ENCODE results near the gene PNKP. TPM values are rescaled to one million over a fixed set of nuclear protein-coding genes. Genes with fewer than 3 reads are reported as not detected.
A peak's percentile ranks its signal among the peaks of the same experiment; 100 is the strongest.

Gene PNKP
- total and polyA plus RNA-seq, 9 of the 15 experiments (the other 6 are each of a cell fraction or from before 2014, with no cell fraction given) = 2.8 to 85.4 (median 25.3) TPM

DNA sequence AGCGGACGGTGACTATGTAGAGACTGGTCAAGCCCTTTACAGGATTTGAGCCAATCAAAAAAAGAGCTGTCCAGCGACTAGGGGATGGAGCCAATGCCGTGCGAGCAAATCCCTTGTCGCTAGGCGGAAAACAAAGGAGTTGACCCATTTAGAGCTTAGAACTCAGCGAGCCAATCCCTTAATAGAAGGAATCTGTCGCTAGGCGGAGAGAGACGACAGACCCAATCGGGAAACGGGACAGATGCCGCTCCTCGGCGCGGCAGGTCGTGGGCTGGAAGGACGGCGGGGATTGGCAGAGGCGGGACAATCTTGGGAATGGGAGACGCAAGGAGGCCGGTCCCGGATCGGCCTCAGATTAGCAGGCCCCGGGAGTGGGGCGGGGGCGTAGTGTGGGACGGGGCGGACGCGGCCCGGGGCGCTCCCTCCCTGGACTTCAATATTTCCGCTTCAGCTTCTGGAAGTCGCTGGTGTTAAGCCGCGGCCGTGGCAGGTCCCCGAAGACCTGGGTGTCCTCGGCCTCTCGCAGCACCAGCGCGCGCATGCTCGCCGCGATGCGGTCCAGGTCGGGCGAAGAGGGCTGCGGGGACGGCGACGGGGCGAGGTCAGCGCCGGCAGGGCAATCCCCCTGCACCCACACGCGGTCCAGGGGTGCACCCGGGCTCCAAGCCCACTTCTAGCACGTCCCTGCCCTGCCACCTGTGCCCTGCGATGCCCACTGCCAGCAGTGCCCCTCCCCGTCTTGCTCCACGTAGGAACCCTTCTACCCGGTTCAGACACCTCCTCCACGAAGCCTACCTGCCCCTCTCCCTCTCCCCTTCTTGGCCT, 2.3 kb upstream of the PNKP start (continued):
- TF ChIP-seq ASH1L (IDR thresholded peaks at IDR 0.05; ENCODE audit: borderline replicate concordance, low read depth, partially characterized antibody) (peak; percentile 96), PTBP1 (IDR thresholded peaks at IDR 0.05; ENCODE audit: low read depth, low read length) (no peak), ELF4 (CRISPR knock-in tag; IDR thresholded peaks at IDR 0.05) (0 out of 2 replicates have a peak, but pooled peaks have one; percentile 21), NUFIP1 (IDR thresholded peaks at IDR 0.05; ENCODE audit: partially characterized antibody) (no peak), ZFX (CRISPR knock-in tag; IDR thresholded peaks at IDR 0.05) (peak; percentile 82), CREM (IDR thresholded peaks at IDR 0.05; ENCODE audit: low read depth) (peak; percentile 90), ZFP36 (IDR thresholded peaks at IDR 0.05; ENCODE audit: low read depth, low read length, partially characterized antibody) (peak; percentile 96), L3MBTL2 (IDR thresholded peaks at IDR 0.05) (peak; percentile 87), SP2 (IDR thresholded peaks at IDR 0.05; ENCODE audit: extremely low read depth, low read depth, low read length, poor library complexity, severe bottlenecking) (peak; percentile 54), ZNF280B (CRISPR knock-in tag; IDR thresholded peaks at IDR 0.05) (no peak), HCFC1 (IDR thresholded peaks at IDR 0.05; ENCODE audit: low read depth, low read length) (peak; percentile 58), EZH2 (IDR thresholded peaks at IDR 0.05; ENCODE audit: borderline replicate concordance, low read depth, low read length) (no peak), SPI1 (IDR thresholded peaks at IDR 0.05; ENCODE audit: borderline replicate concordance, low read depth, low read length) (no peak), SOX6 (IDR thresholded peaks at IDR 0.05) (0 out of 2 replicates have a peak, but pooled peaks have one; percentile 17), HDAC3 (IDR thresholded peaks at IDR 0.05; ENCODE audit: borderline replicate concordance, partially characterized antibody) (no peak), BRCA1 (IDR thresholded peaks at IDR 0.05) (no peak), BRCA1 (CRISPR knock-in tag; IDR thresholded peaks at IDR 0.05) (no peak), SMARCA4 (IDR thresholded peaks at IDR 0.05) (no peak), SUPT5H (IDR thresholded peaks at IDR 0.05) (no peak; the same call in 1 of the 2 replicates), CBFA2T2 (conservative IDR thresholded peaks at IDR 0.05) (no peak), EHMT2 (IDR thresholded peaks at IDR 0.05) (no peak), ZNF75A (CRISPR knock-in tag; IDR thresholded peaks at IDR 0.05) (no peak)
- TF ChIP-seq, protein P1, sequence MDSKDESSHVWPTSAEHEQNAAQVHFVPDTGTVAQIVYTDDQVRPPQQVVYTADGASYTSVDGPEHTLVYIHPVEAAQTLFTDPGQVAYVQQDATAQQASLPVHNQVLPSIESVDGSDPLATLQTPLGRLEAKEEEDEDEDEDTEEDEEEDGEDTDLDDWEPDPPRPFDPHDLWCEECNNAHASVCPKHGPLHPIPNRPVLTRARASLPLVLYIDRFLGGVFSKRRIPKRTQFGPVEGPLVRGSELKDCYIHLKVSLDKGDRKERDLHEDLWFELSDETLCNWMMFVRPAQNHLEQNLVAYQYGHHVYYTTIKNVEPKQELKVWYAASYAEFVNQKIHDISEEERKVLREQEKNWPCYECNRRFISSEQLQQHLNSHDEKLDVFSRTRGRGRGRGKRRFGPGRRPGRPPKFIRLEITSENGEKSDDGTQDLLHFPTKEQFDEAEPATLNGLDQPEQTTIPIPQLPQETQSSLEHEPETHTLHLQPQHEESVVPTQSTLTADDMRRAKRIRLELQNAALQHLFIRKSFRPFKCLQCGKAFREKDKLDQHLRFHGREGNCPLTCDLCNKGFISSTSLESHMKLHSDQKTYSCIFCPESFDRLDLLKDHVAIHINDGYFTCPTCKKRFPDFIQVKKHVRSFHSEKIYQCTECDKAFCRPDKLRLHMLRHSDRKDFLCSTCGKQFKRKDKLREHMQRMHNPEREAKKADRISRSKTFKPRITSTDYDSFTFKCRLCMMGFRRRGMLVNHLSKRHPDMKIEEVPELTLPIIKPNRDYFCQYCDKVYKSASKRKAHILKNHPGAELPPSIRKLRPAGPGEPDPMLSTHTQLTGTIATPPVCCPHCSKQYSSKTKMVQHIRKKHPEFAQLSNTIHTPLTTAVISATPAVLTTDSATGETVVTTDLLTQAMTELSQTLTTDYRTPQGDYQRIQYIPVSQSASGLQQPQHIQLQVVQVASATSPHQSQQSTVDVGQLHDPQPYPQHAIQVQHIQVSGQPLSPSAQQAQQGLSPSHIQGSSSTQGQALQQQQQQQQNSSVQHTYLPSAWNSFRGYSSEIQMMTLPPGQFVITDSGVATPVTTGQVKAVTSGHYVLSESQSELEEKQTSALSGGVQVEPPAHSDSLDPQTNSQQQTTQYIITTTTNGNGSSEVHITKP (IDR thresholded peaks at IDR 0.05; ENCODE audit: partially characterized antibody) = peak; percentile 98
- TF ChIP-seq, protein P2, sequence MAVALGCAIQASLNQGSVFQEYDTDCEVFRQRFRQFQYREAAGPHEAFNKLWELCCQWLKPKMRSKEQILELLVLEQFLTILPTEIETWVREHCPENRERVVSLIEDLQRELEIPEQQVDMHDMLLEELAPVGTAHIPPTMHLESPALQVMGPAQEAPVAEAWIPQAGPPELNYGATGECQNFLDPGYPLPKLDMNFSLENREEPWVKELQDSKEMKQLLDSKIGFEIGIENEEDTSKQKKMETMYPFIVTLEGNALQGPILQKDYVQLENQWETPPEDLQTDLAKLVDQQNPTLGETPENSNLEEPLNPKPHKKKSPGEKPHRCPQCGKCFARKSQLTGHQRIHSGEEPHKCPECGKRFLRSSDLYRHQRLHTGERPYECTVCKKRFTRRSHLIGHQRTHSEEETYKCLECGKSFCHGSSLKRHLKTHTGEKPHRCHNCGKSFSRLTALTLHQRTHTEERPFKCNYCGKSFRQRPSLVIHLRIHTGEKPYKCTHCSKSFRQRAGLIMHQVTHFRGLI (CRISPR knock-in tag; IDR thresholded peaks at IDR 0.05) = no peak
